SKM-1 treated with dmso at 0.1 percent for 144 hours (cell line): Measurements from ENCODE around the gene NKX1-2.

Experiments
- DNase-seq: peaks from one replicate; lab custom pipeline; 2025; ENCODE audit not compliant: unreplicated experiment; lab: John Stamatoyannopoulos, UW

The NKX1-2 gene

DNA sequence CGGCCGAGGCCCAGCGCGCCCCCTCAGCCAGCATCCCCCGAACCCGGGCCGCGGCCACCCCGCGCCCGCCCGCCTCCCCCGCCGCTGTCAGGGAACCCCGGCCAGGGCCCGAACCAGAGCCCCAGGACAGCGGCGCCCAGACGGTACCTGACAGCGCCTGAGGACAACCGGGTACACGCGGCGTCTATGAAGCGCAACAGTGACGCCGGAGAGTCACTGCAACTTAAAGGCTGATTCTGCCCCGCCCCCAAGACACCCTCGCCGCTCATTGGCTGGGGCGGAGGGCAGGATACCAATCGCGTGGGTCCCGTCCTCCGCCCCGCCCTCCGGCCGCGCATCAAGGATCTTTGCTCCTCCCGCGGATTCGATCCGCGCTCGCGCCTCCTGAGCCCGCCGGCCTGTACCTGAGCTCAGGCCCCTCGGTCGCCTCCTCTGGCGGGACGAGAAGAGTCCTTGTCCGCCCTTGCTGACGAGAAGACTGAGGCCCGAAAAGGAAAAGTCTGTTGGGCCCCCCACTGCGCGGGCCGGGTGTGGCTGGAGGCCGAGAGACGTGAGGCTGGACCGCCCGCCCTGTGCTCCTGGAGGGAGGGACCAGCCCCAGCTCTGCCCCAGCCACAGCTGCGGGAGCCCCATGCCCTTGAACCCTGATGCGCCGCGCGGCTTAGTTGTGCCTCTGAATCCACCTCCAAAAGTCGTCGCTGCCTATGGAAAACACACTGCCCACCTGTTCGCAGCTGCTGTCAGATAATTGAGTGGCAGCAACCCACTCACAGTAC, 30.9 kb downstream of the NKX1-2 start, which contains the start of gene OAT:
OAT (minus strand) TSS at position 198 of the 776 bp plus-strand sequence. CDS start 6,752 bp downstream, outside the sequence.
- peak; percentile 94 for DNase-seq

DNA sequence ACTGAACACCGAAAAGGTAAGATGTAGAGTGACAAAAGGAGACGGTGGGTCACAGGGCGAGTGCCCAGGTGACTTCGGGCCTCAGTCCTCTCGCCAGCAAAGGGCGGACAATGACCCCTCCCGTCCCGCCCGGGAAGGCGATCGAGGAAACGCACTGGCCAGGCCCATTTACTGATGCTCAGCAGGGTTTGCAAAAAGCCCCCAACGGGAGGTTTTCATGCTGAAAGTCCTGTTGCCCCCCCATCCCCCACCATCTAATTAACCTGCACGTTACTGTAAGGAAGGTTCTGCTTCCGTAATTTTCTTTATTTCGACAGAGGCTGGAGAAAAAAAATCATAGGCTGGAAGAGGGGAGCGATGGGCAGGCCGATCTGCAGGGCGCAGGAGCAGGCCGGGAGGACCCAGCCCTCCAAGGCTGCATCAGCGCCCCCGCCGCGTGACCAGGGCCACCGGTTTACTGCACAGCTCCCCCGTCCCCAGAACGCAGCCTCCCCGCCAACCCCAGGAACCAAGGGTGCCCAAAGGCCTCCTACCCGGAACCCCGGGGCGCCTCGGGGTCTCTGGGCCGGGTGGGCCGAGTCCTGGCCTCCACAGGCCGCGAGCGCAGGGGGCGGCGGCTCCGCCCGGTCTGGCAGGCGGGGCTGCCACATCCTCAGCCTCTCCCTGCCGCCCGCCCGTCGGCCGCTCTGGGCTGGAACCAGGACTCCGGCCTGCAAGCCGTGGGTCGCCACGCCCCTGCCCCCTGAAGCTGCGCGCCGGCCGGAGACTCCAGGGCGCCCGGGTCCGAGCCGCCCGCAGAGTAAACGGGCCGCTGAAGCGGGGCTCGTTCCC, 31.7 kb downstream of the NKX1-2 start:
- DNase-seq, result peak; percentile 13

DNA sequence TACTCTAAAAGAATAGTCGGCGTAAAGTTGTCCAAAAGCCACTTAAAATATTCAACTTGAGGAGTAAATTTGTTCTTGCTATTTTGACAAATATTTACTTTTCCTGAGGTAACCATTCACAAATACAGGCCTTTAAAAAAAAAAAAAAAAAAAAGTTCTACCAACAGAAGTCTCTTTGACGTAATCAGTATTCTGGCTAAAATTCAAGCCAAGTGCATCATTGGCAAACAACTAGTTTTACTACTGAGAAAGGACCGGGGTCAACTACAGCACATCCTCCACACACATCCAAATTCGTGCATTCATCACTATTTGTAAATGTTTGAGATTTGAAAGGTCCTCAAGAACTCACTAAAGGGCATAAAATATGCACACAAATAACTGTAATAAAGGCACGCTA, 33.1 kb downstream of the NKX1-2 start:
- DNase-seq, result no peak

- DNase-seq, result no peak
Measured at GRCh38 chr10:124415210-124415609, 34.6 kb downstream of the NKX1-2 start.

- DNase-seq, result no peak
Measured at GRCh38 chr10:124414076-124414475, 35.8 kb downstream of the NKX1-2 start.

DNA sequence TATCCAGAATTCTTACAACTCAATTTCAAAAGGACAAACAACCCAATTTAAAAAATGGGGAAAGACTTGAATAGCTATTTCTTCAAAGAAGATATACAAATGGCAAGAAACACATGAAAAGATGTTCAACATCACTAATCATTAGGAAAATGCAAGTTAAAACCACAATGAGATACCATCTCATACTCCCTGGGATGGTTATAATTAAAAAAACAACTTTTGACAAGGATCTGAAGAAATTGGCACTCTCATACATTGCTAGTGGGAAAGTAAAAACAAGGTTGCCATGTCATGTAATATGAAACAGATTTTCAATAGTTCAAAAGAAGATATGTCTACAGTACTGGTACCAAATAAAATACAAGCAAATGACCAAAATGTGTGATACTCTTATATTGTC, 40.1 kb downstream of the NKX1-2 start:
- DNase-seq, result no peak

- DNase-seq, result no peak
Measured at GRCh38 chr10:124408357-124408756, 41.5 kb downstream of the NKX1-2 start.

GRCh38 chr10:124407456-124407855, 42.4 kb downstream of the NKX1-2 start:
- DNase-seq, result no peak

DNA sequence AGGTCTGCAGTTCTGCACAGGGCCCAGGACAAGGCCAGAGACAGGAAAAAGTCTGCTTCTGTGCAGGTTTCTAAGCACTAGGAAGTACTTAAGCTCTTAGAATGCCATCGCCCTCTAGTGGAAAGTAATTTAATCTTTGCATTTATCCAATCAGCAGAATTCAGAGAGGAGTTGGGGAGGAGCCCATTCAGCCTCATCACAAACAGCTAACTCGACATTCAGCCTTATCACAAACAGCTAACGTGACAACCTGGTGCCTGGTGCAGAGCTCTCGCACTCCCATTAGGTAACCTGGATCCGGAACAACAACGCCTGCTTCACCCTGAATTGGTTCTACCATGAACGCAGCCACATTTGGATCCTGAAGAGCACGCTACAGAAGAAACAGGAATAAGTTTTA, 46.3 kb downstream of the NKX1-2 start:
- peak; percentile 64 for DNase-seq

GRCh38 chr10:124402273-124402672, 47.6 kb downstream of the NKX1-2 start:
- DNase-seq, result no peak

DNA sequence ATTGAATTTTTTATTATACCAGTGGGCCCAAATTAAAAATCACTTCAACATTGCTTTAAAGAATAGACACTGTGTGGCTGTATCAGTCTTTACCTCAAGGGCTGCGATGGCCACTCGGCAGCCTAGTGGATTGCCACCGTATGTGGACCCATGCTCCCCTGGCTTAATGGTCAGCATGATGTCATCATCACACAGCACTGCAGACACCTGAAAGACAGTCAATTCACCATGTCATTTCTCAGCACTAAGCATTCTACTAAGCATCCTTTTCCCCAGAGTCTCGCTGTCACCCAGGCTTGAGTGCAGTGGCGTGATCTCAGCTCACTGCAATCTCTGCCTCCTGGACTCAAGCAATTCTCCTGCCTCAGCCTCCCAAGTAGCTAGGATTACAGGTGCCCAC, 48.2 kb downstream of the NKX1-2 start:
- DNase-seq, result no peak
